Stimulated activated CD4-positive, alpha-beta T cell treated with anti-CD3 and anti-CD28 coated beads, Interleukin-1b, Interleukin-23, amount 100 ng/mL, for 24 hours (primary cell): ENCODE results near the gene GMPPA.

Source experiments
- DNase-seq, 4 experiments: peaks; one replicate each; pipeline ENCODE4 v3.0.0-alpha.2; 2020; ENCODE audit warnings: low read depth in 4 of 4, low spot score in 1 of 4

GMPPA gene

DNA sequence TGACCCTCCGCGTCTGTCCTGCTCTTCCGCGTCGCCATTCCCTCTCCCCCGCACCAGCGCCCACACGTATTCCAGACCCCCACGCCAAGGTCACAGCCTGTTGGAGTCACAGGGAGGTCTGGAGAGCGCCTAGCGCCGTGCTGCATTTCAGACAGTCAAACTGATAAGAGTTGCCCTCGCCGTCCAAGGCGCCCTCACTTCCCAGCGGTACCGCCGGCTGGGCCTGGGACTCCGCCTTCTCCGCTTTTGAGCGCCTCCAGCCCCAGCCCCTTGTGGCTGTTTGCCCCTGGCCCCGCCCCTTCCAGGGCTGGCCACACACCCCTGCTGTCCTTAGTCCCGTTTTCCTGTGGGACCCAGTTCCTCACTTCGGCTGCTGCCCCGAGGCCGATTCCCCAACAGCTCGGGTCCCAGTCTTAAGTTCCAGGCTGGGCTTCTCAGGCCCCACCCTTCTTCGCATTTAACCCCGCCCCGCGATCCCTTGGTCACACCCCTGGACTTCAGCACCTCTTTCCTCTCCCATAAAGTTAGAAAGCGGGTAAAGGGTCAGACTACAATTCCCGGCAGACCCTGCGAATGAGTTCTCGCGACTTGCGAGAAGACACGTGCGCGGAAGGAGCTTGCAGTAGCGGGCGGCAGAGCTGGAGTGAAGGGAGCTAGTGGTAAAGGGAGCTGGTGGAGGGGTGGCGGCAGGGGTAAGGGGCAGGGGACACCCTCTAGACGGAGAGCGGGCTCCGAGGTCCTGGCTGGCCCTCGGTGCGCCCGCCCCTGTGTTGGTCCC lies at the start of gene GMPPA:
Gene GMPPA, plus strand, starts transcription at position 612 of the 778 bp plus-strand sequence. CDS start 1,085 bp downstream, outside the sequence.
- DNase-seq: peak; percentile 82 to 90 (median 88)

DNA sequence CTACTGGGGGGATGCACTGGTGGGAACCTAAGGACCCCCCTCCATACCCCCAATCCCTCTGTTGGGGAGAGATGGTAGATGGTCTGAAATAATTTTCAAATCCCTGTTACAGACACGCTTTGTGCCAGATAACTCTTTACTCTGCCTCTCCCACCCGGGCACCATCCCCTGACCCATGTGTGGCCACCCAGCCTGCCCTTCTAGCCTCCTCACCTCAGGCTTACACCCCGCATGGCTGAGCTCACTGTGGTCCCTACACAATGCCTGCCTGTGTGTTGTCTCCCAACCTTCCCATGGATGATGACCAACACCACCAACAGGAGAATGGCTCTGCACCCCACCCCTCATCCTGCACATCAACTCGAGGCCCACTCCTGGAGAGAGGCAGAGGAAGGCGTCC lies 49.1 kb upstream of the GMPPA start:
- no peak for DNase-seq

DNA sequence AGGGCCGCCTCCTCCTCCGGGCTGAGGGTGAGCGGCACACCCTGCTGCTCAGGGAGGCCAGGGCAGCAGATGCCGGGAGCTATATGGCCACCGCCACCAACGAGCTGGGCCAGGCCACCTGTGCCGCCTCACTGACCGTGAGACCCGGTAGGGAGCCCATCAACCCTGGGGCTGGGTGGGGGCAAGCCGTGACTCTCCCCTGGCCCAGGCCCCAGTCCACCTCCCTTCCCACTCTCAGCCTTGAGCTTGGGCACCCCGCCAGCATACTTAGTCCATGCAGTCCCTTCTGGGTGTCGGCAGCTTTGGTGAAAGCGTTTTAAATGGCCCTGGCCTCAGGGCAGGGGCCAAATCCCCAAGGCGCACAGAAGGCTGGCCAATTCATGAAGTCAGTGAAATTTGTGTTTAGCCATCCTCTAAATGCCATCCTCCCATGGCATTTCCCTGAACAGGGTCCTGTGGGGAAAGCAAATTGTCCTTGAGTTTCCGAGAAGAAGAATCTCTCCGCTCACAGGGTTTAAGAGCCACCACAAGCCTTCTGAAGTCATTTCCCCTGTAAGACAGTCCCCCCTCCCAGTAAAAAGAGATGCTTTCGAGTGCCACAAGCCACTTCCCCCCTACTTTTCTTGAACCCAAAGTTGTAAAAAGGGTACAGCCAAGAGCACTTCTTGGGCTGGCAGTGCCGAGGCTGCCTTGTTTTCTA lies 46.9 kb upstream of the GMPPA start:
- no peak for DNase-seq

DNA sequence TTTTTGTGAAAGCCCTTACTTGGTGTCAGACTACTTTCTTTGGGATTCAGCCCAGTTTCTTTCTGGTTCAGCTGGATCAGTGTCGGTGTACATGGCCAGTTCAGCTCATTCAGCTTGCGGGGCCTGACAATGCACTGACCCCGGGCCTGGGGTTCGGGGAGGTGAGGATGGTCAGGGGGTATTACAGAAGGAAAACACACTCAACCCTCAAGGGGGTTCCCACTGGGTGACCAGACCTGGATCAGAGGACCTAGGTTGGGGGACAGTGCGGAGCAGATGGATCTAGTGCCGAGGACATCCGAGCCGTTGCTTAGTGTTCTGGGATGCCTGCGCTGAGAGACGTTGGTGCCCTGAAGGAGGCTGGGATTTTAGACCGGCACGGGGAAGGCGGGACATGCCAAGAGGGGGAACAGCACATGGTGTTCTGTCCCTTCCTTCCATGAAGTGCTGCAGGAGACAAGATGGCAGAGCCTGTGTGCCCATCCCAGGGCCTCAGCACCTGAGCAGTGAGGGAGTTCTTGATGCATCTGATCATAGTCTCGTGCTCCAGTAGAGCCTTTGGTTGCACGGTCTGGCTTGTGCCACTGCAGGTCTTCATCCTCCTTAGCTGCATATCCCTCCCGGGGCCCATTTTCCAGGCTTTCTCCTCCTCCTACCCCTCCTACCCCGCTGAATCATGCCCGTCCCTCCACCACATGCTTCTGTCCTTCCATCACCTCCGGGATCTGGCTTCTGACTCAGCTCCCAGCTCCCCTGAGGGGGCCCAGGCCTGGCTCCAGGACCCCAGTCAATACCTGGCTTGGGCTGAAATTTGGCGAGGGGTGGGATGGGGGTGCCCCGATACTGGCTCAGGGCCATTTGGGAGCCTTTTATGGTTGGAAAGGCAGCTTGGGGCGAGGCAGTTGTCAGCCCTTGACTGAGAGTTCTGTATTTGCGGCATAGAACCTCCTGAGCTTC lies 46.1 kb upstream of the GMPPA start:
- no peak for DNase-seq

DNA sequence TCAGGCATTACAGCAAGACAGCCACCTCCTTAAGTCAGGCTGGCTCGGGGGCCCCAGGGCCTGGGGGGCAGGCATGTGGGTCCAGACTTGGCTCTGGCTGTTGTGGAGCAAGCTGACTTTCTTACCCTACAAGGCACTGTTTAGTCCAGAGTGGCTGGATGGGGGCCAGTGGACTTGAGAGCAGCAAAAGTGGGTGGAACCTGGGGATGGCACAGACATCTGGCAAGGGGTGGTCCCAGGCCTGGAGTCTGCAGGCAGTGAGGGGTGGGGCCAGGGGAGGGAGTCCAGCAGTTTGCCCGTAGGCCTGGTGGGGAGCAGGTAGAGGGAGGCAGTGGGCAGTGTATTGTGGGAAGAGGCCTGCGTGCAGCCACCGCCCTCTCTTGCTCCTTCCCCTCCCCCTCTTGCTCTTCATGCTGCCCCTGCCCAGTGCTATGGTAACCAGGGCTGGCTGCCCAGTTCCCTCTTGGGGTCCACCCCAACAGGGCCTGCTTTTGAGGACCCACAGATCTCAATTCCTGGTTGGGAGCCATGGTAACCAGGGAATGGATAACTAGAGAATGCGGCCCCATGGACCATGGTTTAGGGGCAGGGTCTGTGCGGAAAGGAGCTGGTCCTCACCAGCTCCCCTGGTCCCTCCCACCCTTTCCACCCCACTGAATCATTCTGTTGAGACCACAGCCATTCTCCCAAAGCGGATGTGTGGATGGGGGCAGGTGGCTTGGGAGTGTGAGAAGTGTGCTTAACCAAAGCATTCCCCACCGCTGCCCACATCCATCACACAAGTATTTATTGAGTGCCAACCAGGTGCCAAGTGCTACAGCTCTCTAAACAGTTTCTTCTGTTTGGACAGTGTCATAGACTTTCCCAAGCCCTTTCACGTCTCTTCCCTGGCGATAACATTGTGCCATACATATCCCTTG lies 44.8 kb upstream of the GMPPA start:
- DNase-seq: no peak

DNA sequence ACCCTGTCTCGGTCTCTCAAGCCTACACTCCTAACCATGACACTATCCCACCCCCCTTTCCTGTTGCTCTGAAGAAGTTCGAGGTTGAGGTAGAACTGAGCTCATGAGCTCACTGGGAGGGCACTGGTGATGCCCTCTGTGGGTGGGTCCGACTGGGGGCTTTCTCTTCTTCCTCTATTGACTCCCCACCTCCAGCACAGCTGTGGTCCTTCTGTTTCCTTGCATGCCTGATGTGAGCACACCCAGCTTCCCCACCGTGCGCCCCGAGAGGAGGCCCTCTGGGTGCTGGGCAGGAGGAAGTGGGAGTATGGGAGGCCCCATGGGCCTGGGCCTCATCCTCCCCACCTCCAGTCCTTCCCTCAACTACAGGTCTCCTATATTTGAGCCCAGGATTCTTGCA lies 43.1 kb upstream of the GMPPA start:
- DNase-seq: no peak

DNA sequence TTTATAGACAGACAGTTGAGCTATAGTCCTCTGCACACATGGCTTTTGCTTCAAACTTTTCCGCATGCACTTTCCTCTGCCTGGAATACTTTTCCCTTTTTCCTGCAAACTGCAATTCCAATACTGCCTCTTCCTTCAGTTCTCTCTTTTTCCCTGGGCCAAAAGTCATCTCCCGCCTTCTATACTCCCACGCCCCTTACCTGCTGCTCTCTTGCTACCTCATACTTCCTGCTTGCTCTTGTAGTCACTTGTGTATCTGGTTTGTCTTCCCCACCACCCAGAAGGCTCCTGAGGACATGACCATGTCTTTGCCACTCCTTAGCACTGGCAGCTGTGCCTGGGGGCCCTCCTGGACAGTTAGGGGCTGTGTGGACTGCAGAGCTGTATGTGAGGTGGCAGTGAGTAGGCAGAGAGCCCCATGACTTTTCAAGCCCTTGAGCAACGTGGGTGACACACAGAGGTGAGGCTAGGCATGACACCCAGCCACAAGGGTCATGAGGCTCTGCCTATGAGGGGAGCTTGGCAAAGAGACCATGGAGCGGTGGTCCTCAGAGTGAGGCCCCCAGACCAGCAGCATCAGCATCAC lies 40.8 kb upstream of the GMPPA start:
- no peak for DNase-seq

DNA sequence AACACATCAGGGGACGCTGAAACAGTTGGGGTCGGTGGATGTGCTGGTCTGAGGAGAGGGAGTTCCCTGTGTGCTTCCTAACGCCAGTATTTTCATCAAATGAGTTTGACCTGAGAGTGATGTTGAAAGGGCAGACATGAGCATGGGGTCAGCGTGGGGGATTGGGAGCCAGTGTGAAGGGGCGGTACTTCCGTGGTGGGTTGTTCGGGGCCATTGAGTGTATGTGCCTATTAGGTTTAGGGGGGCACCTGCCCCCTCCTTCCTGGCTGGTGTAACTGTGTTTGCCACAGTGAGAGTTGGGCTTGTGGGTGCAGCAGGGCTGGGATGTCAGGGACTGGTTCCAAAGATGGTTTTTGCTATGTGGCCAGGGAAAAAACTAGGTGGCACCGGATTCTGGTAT lies 39.7 kb upstream of the GMPPA start:
- DNase-seq: no peak

DNA sequence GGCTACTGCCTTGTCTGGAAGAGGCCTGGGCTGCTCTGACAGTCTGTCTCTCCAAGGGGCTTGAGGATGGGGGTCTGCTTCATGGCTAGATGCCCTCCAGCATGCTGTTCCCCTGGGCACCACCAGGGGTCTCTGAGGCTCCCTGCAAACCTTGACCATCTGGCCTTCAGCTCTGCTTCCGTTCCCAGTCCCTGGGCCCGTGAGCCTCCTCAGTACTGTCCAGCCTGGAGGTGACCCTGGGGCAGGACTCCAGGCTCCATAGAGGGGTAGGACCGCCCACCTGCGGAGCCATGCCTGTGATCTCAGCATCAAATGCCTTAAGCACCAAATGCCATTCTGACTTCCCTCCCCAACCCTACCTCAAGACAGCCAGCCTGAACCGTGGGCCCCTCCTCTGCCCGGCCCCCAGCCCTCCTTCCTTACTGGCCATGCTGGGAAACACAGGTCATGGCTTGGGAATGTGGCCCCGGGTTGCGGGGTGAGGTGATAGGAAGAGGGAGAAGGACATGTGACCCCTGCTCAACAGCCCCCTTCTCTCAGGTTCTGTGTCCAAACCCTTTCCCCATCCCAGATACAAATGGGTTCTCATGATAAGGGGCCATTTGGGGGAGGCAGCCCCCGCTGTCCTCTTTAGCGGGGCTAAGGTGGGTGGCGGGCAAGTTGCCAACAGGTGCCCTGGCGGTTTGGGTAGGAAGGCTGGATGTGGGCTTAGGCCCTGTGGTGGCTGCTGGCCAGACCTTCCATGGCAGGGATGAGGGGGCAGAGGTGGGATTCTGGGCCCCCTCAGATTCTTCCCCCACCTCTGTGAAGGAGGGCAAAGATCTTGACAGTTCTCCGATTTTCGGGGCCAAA lies 39.0 kb upstream of the GMPPA start:
- DNase-seq: peak in 1 of 4 experiments; percentile 11

DNA sequence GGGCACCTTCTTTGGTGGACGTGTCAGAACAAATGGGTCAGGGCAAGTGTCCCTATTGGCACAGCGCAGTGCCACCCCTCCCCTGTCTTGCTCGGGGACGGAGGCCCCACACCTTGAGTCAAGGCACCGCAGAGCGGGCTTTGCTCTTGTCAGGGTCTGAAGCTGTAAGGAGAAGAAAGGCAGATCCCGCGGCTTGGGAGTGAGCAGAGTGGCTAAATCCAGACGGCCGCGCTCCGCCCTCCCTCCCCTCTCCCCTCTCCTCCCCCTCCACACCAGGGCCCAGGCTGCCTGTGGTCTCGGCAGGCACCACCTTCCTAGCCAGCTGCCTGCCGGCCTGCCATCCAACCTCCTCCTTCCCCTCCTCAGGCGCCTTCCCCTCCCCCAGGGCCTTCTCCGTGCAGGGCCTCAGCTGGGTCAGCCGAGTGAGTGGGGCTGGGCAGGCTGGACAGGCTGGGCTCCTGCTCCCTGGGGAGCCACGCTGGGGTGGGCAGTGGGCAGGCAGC lies 38.2 kb upstream of the GMPPA start:
- no peak for DNase-seq

DNA sequence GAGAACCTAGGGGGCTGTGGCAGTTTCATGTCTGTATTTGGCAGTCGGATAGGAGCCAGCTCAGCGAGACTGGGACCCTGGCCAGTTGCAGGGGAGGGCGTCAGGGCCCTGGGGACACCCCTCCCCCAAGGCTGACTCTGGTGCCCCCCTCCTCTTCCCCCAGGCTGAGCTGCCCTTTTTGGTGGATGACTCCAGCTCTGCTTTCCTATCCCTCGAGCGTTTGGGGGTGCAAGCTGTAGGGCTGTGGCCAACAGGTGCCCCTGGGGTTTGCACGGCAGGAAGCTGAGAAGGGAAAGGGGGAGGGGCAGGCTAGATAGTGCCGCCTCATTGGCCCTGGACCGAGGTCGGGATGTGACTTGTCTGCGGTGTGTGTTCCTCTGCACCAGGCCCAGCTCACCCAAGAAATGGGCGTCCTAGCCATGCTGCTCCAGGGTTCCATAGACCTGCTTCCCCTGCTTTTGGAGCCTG lies 37.6 kb upstream of the GMPPA start:
- no peak for DNase-seq

DNA sequence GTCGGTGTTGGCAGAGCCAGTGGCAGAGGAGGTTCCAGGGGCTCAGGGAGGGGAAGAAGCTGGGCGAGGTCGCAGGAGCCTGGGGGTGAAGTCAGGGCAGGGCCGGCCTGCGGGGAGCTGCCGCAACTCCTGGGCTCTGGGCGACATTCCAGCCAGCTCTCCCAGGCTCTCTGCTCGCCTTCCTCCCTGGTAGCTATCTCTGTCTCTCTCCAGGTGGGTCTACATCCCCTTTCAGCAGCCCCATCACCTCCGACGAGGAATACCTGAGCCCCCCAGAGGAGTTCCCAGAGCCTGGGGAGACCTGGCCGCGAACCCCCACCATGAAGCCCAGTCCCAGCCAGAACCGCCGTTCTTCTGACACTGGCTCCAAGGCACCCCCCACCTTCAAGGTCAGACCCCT lies 37.0 kb upstream of the GMPPA start:
- DNase-seq: no peak

DNA sequence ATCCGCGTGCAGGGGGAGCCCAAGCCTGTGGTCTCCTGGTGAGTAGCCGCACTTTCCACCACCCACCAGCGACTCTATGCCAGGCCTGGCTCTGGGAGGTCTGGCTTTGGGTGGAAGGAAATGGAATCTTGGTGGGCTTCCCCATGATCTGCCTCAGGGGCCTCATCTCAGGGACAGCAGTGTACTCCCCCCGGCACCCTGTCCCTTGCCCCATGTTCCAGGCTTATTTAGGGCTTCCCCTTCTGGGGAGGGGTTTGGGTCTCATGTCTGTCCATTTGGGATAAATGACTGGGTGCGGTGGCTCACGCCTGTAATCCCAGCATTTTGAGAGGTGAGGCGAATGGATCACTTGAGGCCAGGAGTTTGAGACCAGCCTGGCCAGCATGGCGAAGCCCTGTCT lies 36.3 kb upstream of the GMPPA start:
- no peak for DNase-seq

DNA sequence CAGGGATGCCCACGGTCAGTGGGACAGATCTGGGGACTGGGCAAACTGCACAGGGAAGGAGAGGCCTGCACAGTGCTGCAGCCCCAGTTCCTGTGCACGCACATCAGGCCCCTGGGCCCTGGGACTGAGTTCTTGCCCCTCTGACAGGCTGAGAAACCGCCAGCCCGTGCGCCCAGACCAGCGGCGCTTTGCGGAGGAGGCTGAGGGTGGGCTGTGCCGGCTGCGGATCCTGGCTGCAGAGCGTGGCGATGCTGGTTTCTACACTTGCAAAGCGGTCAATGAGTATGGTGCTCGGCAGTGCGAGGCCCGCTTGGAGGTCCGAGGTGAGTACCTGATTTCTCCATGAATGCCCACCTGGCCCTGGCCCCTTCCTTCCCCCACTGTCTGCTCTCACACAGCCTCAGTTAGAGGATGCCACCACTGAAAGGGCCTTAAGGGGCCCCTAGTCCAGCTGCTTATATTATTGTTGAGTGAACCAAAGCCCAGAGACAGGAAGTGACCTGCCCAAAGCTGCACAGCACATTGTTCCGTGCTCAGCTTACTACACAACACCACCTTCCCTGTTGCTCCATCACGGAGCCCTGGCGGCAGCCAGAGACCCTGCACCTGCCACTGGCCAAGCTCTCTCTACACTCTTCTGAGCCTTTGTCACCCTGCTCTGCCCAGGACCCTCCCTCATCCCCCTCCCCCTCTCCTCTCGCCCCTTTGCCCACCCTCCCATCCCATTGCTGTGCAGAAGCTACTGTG lies 34.2 kb upstream of the GMPPA start:
- no peak for DNase-seq

DNA sequence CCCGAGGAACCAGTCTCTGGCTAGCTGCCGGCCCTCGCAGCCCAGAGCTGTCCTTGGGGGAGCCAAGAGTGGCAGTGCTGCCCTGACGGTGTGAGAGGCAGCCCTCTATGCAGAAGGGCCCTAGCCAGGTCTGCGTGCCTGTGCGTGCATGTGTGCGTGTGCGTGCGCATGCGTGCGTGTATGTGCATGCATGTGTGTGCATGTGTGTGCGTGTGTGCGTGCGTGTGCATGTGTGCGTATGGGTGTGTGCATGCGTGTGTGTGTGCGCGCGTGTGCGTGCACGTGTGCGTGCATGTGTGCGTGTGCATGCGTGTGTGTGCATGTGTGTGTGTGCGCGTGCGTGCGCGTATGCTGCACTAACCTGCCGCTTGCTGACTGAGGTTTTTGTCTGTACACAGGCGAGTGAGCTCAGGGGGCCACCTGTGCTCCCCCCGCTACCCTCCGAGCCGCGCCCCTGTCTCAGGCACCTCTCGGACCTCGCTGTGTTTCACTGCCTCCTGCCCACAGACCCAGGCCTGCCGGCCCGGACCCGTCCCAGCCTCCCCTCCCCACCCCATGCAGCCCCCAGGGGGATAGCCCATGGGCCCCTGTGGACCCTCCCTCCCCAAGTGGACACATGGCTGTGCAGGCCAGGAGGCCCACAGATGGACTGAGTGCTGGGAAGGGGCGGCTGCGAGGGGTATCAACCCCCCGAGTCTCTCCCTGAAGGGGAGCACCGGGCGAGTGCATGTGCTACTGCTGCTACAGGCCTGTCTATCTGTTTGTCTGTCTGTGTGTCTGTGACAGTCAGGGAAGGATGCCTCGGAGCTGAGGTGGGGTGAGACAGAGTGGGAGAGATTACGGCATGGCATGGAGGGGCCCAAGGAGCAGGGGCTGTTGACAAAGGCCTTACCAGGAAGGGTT lies 32.8 kb upstream of the GMPPA start:
- DNase-seq: no peak

DNA sequence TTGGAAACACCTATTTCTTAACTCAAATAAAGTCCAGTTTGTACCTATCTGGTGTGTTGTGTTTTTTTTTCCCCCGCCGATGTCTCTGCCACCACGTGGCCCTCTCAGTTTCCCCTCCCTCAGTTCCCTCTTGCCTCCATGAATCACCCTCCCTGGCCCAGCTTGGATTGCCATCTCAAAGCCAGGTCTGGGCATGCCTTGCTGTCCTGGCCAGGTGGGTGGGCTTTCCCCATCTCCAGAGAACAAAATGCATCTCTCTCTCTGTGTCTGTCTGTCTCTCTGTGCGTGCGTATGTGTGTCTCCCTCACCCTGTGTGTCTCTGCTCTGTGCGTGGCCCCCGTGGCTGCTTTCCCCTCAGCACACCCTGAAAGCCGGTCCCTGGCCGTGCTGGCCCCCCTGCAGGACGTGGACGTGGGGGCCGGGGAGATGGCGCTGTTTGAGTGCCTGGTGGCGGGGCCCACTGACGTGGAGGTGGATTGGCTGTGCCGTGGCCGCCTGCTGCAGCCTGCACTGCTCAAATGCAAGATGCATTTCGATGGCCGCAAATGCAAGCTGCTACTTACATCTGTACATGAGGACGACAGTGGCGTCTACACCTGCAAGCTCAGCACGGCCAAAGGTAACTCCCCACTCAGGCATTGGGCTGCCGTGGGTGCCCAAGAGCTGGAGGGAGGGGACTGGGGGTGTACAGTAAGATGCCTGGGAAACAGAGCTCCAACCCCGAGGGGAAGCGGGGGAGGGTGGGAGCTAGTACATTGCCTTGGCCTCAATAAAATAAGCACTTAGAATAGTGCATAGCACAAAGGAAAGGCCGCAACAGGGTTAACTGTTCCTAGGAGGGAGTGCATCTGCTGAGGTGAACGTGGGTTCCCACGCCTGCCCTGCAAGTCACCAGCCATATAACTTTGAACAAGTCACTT lies 31.6 kb upstream of the GMPPA start:
- no peak for DNase-seq
